Posterior vena cava (tissue), 2 donors: ENCODE data around the gene DOP1B. TPM values are rescaled to one million over a fixed set of nuclear protein-coding genes. Genes with fewer than 3 reads are reported as not detected.

ENCODE experiments used
- DNase-seq: peaks from one replicate; pipeline ENCODE4 v3.0.0-alpha.2; 2020; ENCODE audit warnings: low spot score
- intact Hi-C, 2 donors: fragments of 100-400 bp; cut with DNase I; formaldehyde crosslinking; loops; one replicate each; pipeline versions ENCODE4 v1.14.1 to v1.14.2; 2022 to 2023
- total RNA-seq, 2 donors: library from RNA; stranded (reverse); fragmentation: NEBNext Ultra II Directional; extraction: Animal tissue kit (Norgen Biotek cat#: 25700); gene quantifications; one replicate each; pipeline ENCODE4 v1.2.1, GENCODE V29; 2021
- donor health status: DM: yes; HTN: yes; CAD: no.
- donor health status: DM: yes; HTN: yes; CAD: no.

Gene DOP1B
- total RNA-seq, 2 donors from 2014 or later, result 12.4 to 17.2 TPM

GRCh38 chr21:36167541-36167940, 10.9 kb downstream of the DOP1B start:
- intact Hi-C loops, result no loop called here
- no peak for DNase-seq

- peak; percentile 86 for DNase-seq
- intact Hi-C loops, result no loop called here
These were observed 13.0 kb downstream of the DOP1B start for GRCh38 chr21:36169470-36170128.

DNA sequence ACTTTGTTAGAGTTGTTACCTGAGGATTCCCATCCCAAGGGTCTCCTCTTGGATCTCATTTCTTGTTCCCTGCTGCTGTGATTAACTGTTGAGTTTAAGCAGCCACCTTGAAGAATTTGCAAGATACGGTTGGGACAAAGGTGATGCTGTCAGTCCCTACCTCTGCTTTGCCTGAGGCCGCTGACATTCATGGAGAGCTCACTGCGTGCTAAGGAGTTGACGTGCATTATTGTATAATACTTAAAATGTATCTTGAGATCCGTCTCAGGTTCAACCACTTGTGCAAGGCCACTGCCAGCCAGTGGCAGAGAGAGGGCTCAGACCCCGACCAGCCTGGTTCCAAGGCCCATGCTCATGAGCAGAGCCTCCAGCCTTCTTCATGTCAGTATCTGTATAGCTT, 14.2 kb downstream of the DOP1B start:
- intact Hi-C loops, result no loop called here
- DNase-seq, result no peak

- intact Hi-C loops, result no loop called here
- no peak for DNase-seq
These were observed 14.7 kb downstream of the DOP1B start for GRCh38 chr21:36171336-36171735.

- intact Hi-C loops, result no loop called here
- DNase-seq, result peak; percentile 63
These were observed 15.2 kb downstream of the DOP1B start for GRCh38 chr21:36171741-36172331.

DNA sequence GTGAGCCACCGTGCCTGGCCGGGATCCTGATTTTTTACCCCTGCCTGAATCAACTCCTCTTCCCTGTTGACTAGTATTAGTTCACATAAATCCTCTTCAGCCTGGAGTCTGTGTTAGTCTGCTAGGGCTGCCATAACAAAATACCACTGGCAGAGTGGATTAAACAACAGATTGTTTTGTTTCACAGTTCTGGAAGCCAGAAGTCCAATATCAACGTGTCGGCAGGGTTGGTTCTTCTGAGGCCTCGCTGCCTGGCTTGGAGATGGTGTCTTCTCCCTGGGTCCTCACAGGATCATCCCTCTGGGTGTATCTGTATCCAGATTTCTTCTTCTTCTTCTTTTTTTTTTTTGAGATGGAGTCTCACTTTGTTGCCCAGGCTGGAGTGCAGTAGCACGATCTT, 18.2 kb downstream of the DOP1B start:
- intact Hi-C loops, result no loop called here
- no peak for DNase-seq

DNA sequence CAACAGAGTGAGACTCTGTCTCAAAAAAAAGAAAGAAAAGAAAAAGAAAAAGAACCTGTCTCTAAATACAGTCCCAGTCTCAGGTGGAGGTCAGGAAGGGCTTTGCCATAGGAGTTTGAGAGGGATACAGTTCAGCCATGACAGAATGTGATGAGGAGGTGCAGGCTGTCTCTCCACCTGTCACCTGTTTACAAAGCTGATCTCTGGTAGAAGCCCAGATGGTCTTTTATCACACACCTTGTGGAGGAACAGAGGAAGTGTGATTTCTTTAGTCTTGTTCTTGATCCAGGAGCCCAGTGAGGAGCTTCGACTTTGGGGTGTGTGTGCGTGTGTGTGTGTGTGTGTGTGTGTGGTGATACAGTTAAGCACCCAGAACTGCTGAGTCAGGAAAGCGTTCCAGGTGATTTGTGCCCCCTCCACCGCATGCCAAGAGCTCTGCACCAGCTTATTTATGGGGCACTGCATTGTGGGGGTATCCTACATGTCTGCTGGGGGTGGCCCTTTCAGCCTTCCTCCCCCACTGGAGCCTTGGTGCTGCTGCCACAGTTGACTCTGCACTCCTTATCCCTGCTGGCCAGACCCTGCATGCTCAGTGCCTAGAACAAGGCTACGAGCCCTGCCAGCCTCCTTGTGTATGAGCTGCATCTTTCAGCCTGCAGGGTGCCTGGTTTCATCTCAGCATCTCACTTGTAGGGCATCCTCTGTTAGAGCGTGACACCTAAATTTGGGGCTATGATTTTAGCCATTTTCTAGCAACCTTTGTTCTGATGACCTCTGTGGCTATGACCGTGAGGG, 19.3 kb downstream of the DOP1B start:
- intact Hi-C loops, result no loop called here
- peak; percentile 22 for DNase-seq

DNA sequence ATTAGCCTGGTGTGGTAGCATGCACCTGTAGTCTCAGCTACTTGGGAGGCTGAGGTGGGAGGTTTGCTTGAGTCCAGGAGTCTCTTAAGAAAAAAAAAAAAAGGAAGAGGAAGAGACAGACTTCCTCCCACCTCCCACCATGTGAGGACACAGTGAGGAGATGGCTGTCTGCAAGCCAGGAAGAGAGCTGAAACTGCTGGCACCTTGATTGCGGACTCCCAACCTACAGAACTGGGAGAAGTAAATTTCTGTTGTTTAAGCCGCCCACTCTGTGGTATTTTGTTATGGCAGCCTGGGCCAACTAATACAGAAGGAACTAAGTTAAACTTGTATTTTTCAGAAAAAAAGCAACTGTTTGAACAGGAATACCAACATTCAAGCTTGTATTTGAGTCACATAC, 21.7 kb downstream of the DOP1B start:
- intact Hi-C loops, result no loop called here
- no peak for DNase-seq

- intact Hi-C loops, result no loop called here
- no peak for DNase-seq
These were observed 22.5 kb downstream of the DOP1B start for GRCh38 chr21:36179145-36179544.

DNA sequence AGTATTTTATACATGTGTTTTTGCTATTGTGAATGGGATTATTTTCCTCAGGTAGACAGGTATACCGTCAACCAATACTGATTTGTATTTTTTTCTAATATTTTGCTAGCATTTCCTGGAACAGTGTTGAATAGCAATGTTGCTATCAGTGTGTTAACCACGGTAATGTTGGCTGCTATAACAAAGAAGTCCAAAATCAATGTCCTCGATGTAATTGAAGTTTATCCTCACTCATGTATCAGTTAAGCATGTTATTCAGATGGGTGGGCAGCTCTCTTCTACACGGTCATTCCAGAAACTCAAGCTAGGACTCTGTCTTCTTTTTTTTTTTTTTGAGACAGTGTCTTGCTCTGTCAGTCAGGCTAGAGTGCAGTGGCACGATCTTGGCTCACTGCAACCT, 24.3 kb downstream of the DOP1B start:
- no peak for DNase-seq
- intact Hi-C loops, result no loop called here

DNA sequence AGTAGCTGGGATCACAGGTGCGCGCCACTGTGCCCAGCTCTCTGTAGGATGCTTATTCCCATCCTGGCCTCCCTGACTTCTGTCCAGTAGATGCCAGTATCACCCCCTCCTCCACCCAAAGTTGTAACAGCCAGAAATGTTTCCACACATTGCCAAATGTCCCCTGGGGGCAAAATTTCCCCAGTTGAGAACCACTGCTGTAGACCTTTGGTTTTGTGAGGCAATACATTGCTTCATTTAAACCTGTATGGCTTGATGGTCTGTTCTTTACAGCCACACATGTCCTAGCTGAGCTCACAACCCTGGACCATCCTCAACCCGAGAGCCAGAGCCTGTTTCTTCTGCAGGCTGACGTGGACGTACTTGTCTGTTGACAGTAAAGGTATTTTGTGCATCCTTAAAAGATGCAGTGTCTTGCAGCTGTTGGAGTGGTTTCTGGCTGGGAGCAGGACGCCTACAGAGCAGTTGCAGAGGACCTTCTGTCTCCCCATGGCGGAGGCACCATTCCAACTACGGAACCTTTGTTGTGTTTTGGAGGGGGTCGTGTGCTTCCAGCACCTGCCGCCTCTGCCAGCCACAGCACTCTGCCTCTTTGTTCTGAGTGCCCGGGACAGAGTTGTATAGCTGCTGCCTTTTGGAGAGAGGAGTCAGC, 26.6 kb downstream of the DOP1B start:
- DNase-seq, result no peak
- intact Hi-C loops, result no loop called here

DNA sequence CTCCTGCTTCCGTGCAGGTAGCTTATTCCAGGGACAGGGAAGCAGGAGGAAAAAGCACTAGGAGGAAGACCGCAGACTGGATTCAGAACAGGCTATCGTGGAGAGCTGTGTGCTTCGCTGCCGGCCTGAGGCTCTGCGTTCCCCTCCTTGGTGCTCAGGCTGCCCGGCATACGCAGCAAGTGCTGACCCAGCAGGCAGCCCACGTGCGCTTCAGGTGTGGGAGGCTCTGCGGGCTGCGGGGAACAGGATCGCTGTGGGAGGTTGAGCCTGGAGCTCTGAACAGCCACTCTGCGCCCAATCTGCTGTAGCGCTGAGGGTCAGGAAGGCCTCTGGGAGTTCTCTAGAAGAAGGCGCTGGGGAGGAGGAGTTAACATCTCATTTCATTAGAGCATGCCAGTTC, 27.9 kb downstream of the DOP1B start:
- intact Hi-C loops, result no loop called here
- no peak for DNase-seq

DNA sequence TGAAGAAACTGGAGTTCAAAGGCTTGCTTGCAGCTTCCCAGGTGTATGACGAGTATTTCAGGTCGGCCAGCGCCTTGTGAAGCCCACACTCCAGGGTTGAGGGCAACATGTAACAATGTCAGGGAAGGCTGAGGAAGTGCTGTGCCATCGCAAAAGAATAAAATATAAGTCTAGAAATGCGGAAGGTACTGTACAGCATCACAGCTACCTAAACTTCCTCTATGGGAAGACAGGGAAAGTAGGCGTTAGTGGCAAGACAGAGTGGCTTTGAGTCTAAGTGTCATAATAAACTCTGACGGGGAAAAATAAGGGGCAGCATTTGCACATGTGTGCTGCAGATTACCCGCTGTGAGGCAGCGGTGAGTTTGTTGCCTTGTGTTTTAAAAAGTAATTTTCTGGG, 28.9 kb downstream of the DOP1B start:
- intact Hi-C loops, result no loop called here
- no peak for DNase-seq

DNA sequence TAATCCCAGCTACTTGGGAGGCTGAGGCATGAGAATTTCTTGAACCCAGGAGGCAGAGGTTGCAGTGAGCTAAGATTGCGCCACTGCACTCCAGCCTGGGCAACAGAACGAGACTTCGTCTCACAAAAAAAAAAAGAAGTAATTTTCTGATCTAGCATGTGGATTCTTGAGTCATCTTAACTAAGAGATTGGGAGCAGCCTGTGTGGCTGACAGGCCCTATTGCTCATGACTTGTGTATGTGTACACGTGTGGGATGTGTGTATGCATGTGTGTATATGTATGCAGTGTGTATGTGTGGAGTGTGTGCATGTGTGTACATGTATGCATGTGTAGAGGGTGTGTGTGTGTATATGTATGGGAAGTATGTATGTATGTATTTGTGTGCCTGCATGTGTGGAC, 29.5 kb downstream of the DOP1B start:
- intact Hi-C loops, result no loop called here
- no peak for DNase-seq

DNA sequence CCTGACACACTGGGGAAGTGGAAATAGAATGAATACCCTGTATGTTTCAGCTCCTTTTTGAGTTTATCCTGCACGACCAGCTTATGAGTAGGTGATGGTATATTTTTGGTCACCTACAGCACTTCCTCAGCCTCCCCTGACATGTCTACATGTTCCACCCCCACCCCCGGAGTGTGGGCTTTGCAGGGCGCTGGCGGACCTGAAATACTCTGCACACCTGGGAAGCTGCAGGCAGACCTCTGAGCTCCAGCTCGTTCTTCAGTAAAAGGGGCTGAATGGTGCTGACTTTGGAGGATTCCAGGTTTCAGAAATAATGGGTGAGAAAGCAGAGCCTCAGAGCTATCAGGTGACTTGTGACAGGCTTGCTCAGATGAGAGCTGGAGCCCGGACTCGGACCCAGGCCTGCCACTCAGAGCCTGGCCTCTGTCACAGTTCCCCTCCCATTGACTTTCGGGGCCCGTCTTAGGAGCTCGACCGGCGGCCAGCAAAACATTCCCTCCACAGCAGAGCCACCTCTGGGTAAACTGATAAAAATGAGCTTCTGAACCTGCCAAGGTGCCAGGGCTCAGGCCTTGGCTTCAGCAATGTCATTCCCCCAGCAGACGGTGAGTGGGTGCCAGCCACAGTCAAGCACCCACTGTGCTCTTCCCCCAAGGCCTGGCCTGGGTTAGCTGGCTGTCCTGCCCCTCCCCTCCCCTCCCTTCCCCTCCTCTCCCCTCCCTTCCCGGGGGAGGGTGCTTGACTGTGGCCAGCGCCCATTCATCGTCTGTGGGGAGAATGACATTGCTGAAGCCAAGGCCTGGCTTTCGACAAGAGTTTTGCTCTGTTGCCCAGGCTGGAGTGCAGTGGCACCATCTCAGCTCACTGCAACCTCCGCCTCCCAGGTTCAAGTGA, 30.1 kb downstream of the DOP1B start:
- intact Hi-C loops, result no loop called here
- no peak for DNase-seq

GRCh38 chr21:36188081-36188681, 31.6 kb downstream of the DOP1B start:
- no peak for DNase-seq
- intact Hi-C loops, result no loop called here

DNA sequence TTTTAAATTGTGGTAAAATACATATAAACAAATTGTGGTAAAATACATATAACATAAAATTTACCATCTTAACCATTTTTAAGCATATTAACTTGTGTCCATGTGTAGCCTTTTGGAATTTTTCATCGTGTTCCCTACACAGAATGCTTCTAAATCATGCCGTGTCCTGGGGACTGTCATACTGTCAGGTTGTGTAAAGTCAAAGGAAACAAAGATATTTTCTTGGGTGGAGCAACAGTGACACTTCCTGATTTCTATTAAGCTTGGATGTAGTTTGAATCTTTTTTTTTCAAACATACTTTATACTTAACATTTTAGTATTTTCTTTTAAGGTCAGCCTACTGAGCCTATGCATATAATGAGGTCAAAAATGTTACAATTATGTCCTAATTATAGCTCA, 32.3 kb downstream of the DOP1B start:
- intact Hi-C loops, result no loop called here

GRCh38 chr21:36190736-36191135, 34.1 kb downstream of the DOP1B start:
- intact Hi-C loops, result no loop called here
- no peak for DNase-seq

More for the DNA sequence above, 32.3 kb downstream of the DOP1B start:
- DNase-seq, result no peak

DNA sequence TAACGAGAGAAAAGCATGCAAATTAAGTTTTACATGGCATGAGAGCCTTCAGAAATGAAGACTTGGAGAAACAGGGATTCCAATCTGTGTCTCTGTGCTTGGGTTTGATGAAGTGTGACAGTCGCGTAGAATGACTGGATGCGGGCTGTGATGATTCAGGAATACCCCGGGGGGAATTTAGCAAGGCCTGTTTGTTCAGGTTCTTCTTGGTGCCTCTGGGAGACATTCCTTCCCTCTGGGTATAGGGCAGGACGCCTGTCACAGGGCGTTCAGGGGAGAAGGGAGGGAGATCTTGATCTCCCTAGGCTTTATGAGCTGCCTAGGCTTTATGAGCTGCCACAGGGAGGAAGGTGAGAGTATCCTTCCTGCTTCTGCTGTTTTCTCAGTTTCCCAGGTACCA, 36.6 kb downstream of the DOP1B start:
- intact Hi-C loops, result no loop called here
- DNase-seq, result no peak
